Cortex of kidney (tissue), 1 donor: ENCODE data around the gene OR4A5.
"Not testable (repeated sequence)": the region's sequence is repeated elsewhere in the genome, so short reads cannot be mapped to it uniquely, and the experiment has no call there.

ENCODE experiments used
- DNase-seq: peaks from one replicate; lab custom pipeline; 2025; lab: John Stamatoyannopoulos, UW

OR4A5 gene, protein sequence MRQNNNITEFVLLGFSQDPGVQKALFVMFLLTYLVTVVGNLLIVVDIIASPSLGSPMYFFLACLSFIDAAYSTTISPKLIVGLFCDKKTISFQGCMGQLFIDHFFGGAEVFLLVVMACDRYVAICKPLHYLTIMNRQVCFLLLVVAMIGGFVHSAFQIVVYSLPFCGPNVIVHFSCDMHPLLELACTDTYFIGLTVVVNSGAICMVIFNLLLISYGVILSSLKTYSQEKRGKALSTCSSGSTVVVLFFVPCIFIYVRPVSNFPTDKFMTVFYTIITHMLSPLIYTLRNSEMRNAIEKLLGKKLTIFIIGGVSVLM

DNA sequence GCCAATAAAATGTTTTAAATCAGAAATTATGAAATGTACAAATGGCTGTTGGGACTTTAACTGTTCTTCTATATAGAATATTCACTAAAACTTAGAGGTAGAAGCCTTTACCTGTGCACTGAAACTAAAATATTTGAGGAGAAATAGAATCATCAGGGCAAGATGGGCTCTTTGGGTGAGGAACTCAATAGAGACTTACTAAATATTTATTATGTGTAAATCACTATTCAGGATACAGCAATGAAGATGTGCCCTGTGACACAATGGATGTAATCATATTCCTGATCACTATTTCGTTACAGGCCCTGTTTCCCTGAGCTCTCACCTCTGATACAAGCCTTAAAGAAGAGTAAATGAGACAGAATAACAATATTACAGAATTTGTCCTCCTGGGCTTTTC, at the start of gene OR4A5:
OR4A5 (plus strand) TSS at position 301 of the 400 bp plus-strand sequence; CDS start at position 354, 53 bp downstream.
- not testable (repeated sequence) for DNase-seq

DNA sequence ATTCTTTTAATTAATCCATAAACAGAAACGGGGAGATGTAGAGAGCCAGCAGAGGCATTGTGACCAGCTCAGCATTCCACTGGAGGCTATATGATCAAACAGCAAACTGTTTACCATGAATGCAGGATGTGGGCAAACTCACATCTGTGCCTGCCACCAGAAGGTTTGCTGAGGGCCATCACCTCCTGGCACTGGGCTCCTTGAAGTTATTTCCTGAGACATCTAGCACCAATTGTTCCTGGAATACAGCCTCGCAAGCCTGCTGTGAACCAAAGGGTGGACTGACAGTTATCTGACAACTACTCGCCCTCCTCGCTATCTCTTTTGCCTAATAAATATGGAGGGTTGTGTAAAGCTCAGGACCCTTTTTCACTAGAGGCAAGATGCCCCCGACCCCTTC, 13.5 kb downstream of the OR4A5 start:
- DNase-seq = not testable (repeated sequence)
